Neural crest cell (in vitro differentiated cells): ENCODE results near the gene KLHL4. TPM values are rescaled to one million over a fixed set of nuclear protein-coding genes. Genes with fewer than 3 reads are reported as not detected.
"Not testable (repeated sequence)": the region's sequence is repeated elsewhere in the genome, so short reads cannot be mapped to it uniquely, and the experiment has no call there.

Experiments used
- DNase-seq: peaks from one replicate; pipeline ENCODE4 v3.0.0; 2021; ENCODE audit warnings: low read depth, mixed read lengths, low spot score
- H3K27ac Mint-ChIP-seq: one replicate; pipeline ENCODE4 v1.8.0; 2021; ENCODE audit warnings: mild to moderate bottlenecking, mixed read lengths; ENCODE audit not compliant: unreplicated experiment
- H3K27me3 Mint-ChIP-seq: 2 replicates; pipeline ENCODE4 v1.8.0; 2021; ENCODE audit warnings: low read depth, mild to moderate bottlenecking, mixed read lengths
- H3K36me3 Mint-ChIP-seq: 2 replicates; pipeline ENCODE4 v1.8.0; 2021; ENCODE audit warnings: low read depth, mild to moderate bottlenecking, mixed read lengths
- H3K4me1 Mint-ChIP-seq: 2 replicates; pipeline ENCODE4 v1.8.0; 2021; ENCODE audit warnings: mixed read lengths
- H3K4me3 Mint-ChIP-seq: one replicate; pipeline ENCODE4 v1.8.0; 2021; ENCODE audit warnings: mild to moderate bottlenecking, mixed read lengths
- H3K9me3 Mint-ChIP-seq: 2 replicates; pipeline ENCODE4 v1.8.0; 2021; ENCODE audit warnings: mixed read lengths
- CTCF ChIP-seq: fragments of 200-600 bp; sonication (generic); conservative IDR thresholded peaks from 2 replicates; pipeline ENCODE4 v1.5.0; 2021; ENCODE audit warnings: antibody characterized with exemption, mild to moderate bottlenecking
- total RNA-seq: library from RNA; stranded (reverse); gene quantifications from 2 replicates; pipeline ENCODE4 v1.2.1, GENCODE V29; 2021

Gene KLHL4
- total RNA-seq, 1 donor from 2014 or later, result 2.7 TPM

- H3K4me1 Mint-ChIP-seq, result peaks cover 5% of the 10 kb centered on the region
- H3K27me3 Mint-ChIP-seq, result no peaks in the 10 kb centered on the region
- no peak for DNase-seq
- H3K4me3 Mint-ChIP-seq, result no peak overlapping the region
- H3K36me3 Mint-ChIP-seq, result no peaks in the 10 kb centered on the region
- no peaks in the 10 kb centered on the region for H3K9me3 Mint-ChIP-seq
- H3K27ac Mint-ChIP-seq, result no peak overlapping the region
- TF ChIP-seq CTCF, result no peak
Observed at GRCh38 chrX:87616371-87616770, 98.8 kb downstream of the KLHL4 start.

DNA sequence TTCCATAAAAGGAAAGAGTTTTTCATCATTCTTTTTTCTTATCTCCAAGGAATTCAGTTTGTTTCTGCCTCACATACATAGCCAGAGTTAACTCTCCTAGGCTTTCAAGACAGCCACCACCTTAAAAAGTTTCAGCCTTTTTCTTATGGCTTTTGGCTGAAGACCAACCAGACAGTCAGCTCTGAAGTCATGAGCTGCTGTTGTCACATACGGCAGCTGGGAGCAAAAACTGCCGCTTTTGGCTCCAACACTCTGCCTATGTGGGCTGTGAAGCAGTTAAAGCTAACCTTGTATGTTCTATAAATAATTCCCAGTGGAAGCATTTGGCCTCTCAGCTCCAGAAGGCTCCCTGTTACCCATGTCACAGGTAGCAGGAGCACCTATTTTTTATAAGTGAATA is 104.1 kb downstream of the KLHL4 start:
- no peak overlapping the region for H3K4me3 Mint-ChIP-seq
- H3K27me3 Mint-ChIP-seq, result no peaks in the 10 kb centered on the region
- TF ChIP-seq CTCF, result no peak
- no peak overlapping the region for H3K27ac Mint-ChIP-seq
- DNase-seq, result no peak
- no peaks in the 10 kb centered on the region for H3K36me3 Mint-ChIP-seq
- no peaks in the 10 kb centered on the region for H3K9me3 Mint-ChIP-seq
- peaks cover 7% of the 10 kb centered on the region for H3K4me1 Mint-ChIP-seq

DNA sequence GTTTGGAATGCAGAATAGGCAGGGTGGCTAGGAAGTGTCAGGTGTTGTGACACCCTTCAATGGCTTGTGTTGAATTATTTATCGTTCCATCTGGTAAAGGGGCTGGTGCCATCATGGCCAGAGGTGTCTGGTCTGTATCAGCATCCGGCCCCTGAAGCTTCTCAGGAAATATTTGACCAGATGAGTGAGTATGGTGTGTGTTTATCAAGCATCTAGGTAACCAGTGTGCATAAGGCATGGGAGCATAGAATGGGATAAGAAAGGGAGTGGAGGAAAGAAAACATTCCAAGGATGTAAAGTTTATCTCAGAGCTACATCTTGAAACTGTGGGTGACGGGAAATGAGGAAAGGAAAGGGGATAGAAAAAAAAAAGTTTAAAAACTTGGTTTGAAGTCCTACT is 109.4 kb downstream of the KLHL4 start:
- H3K4me1 Mint-ChIP-seq, result peaks cover 12% of the 10 kb centered on the region

GRCh38 chrX:87634361-87634760 is 116.8 kb downstream of the KLHL4 start:
- no peak for DNase-seq
- peaks cover 7% of the 10 kb centered on the region for H3K36me3 Mint-ChIP-seq
- no peak for TF ChIP-seq CTCF
- no peak overlapping the region for H3K27ac Mint-ChIP-seq
- no peaks in the 10 kb centered on the region for H3K27me3 Mint-ChIP-seq
- H3K4me1 Mint-ChIP-seq, result no peaks in the 10 kb centered on the region
- no peak overlapping the region for H3K4me3 Mint-ChIP-seq
- H3K9me3 Mint-ChIP-seq, result peaks cover 2% of the 10 kb centered on the region

More for the DNA sequence above, 109.4 kb downstream of the KLHL4 start:
- no peak overlapping the region for H3K4me3 Mint-ChIP-seq
- H3K27ac Mint-ChIP-seq, result no peak overlapping the region
- H3K9me3 Mint-ChIP-seq, result no peaks in the 10 kb centered on the region
- H3K36me3 Mint-ChIP-seq, result no peaks in the 10 kb centered on the region
- no peak for TF ChIP-seq CTCF
- no peak for DNase-seq
- H3K27me3 Mint-ChIP-seq, result no peaks in the 10 kb centered on the region

- H3K27me3 Mint-ChIP-seq, result no peaks in the 10 kb centered on the region
Observed at GRCh38 chrX:87636533-87636932, 118.9 kb downstream of the KLHL4 start.

GRCh38 chrX:87641439-87641838 is 123.8 kb downstream of the KLHL4 start:
- H3K27ac Mint-ChIP-seq, H3K27me3 Mint-ChIP-seq: not testable (repeated sequence)

More at GRCh38 chrX:87636533-87636932, 118.9 kb downstream of the KLHL4 start:
- Mint-ChIP-seq H3K4me1 (no peaks in the 10 kb centered on the region), H3K36me3 (peaks cover 7% of the 10 kb centered on the region), H3K4me3 (no peak overlapping the region), H3K9me3 (peaks cover 2% of the 10 kb centered on the region), H3K27ac (no peak overlapping the region)
- no peak for DNase-seq
- TF ChIP-seq CTCF, result no peak

More at GRCh38 chrX:87641439-87641838, 123.8 kb downstream of the KLHL4 start:
- Mint-ChIP-seq H3K36me3 (peaks cover 15% of the 10 kb centered on the region), H3K9me3 (peaks cover 18% of the 10 kb centered on the region)
- not testable (repeated sequence) for DNase-seq, H3K4me1 Mint-ChIP-seq, H3K4me3 Mint-ChIP-seq
